ENCODE measurements around the gene DTWD2. TPM values are rescaled to one million over a fixed set of nuclear protein-coding genes. Genes with fewer than 3 reads are reported as not detected.
"Not testable (repeated sequence)": the region's sequence is repeated elsewhere in the genome, so short reads cannot be mapped to it uniquely, and the experiment has no call there.

DTWD2 gene
- total RNA-seq, 3 donors from 2014 or later, result 6.4 to 23.1 (median 14.1) TPM

- H3K9me3 ChIP-seq, result no peaks in the 10 kb centered on the region
- no peak overlapping the region for H3K4me3 ChIP-seq
- no peaks in the 10 kb centered on the region for H3K27me3 ChIP-seq
- no peaks in the 10 kb centered on the region for H3K4me1 ChIP-seq
- TF ChIP-seq POLR2AphosphoS5 (IDR thresholded peaks at IDR 0.05) (no peak), POLR2A (IDR thresholded peaks at IDR 0.05) (no peak), CTCF (IDR thresholded peaks at IDR 0.05) (no peak)
- intact Hi-C loops (cut with DNase I; ENCODE audit: low total_unique reads), result no loop called here
- DNase-seq (ENCODE audit: low spot score in 2 of 2), result no peak
- no peak overlapping the region for H3K27ac ChIP-seq
- no peaks in the 10 kb centered on the region for H3K36me3 ChIP-seq
These were observed 64.9 kb downstream of the DTWD2 start for GRCh38 chr5:118923295-118924005.

GRCh38 chr5:118921866-118922265 is 66.5 kb downstream of the DTWD2 start:
- intact Hi-C loops (cut with DNase I; ENCODE audit: low total_unique reads), result no loop called here
- no peak overlapping the region for H3K27ac ChIP-seq

GRCh38 chr5:118919016-118919415 is 69.3 kb downstream of the DTWD2 start:
- intact Hi-C loops (cut with DNase I; ENCODE audit: low total_unique reads), result no loop called here
- no peak for DNase-seq (ENCODE audit: low spot score in 2 of 2)
- TF ChIP-seq POLR2A (IDR thresholded peaks at IDR 0.05) (no peak), POLR2AphosphoS5 (IDR thresholded peaks at IDR 0.05) (no peak), CTCF (IDR thresholded peaks at IDR 0.05) (no peak)
- H3K36me3 ChIP-seq, result no peaks in the 10 kb centered on the region
- H3K4me3 ChIP-seq, result no peak overlapping the region
- no peak overlapping the region for H3K27ac ChIP-seq
- no peaks in the 10 kb centered on the region for H3K9me3 ChIP-seq
- H3K27me3 ChIP-seq, result no peaks in the 10 kb centered on the region
- H3K4me1 ChIP-seq, result no peaks in the 10 kb centered on the region

More at GRCh38 chr5:118921866-118922265, 66.5 kb downstream of the DTWD2 start:
- H3K4me1 ChIP-seq, result no peaks in the 10 kb centered on the region
- no peaks in the 10 kb centered on the region for H3K27me3 ChIP-seq
- no peak overlapping the region for H3K4me3 ChIP-seq
- no peaks in the 10 kb centered on the region for H3K9me3 ChIP-seq
- DNase-seq (ENCODE audit: low spot score in 2 of 2), result no peak
- H3K36me3 ChIP-seq, result no peaks in the 10 kb centered on the region
- TF ChIP-seq CTCF (IDR thresholded peaks at IDR 0.05) (no peak), POLR2AphosphoS5 (IDR thresholded peaks at IDR 0.05) (no peak), POLR2A (IDR thresholded peaks at IDR 0.05) (no peak)

- no peak for DNase-seq (ENCODE audit: low spot score in 2 of 2)
- intact Hi-C loops (cut with DNase I; ENCODE audit: low total_unique reads), result no loop called here
- Histone ChIP-seq H3K4me1 (no peaks in the 10 kb centered on the region), H3K27me3 (no peaks in the 10 kb centered on the region), H3K4me3 (no peak overlapping the region), H3K36me3 (no peaks in the 10 kb centered on the region), H3K27ac (no peak overlapping the region), H3K9me3 (no peaks in the 10 kb centered on the region)
- TF ChIP-seq CTCF (IDR thresholded peaks at IDR 0.05), result no peak
- TF ChIP-seq POLR2AphosphoS5 (IDR thresholded peaks at IDR 0.05), result no peak
- TF ChIP-seq POLR2A (IDR thresholded peaks at IDR 0.05), result no peak
These were observed 70.1 kb downstream of the DTWD2 start for GRCh38 chr5:118918232-118918631.

- H3K4me1 ChIP-seq; H3K4me3 ChIP-seq; H3K27ac ChIP-seq; H3K9me3 ChIP-seq; intact Hi-C loops (cut with DNase I; ENCODE audit: low total_unique reads); H3K27me3 ChIP-seq; DNase-seq (ENCODE audit: low spot score in 2 of 2); H3K36me3 ChIP-seq: not testable (repeated sequence)
These were observed 80.8 kb downstream of the DTWD2 start for GRCh38 chr5:118907536-118907935.
